ENCODE measurements around the gene NEDD8. TPM values are rescaled to one million over a fixed set of nuclear protein-coding genes. Genes with fewer than 3 reads are reported as not detected.
"Not testable (repeated sequence)": the region's sequence is repeated elsewhere in the genome, so short reads cannot be mapped to it uniquely, and the experiment has no call there.

NEDD8 gene
- total RNA-seq, 1 donor from 2014 or later = 131 TPM

- FAIRE-seq = no peak
- DNase-seq (ENCODE audit: low read depth) = no peak
- Histone ChIP-seq H3K36me3 (ENCODE audit: control insufficient read depth, insufficient read depth, low read length) (peaks cover 31% of the 10 kb centered on the region), H3K4me3 (ENCODE audit: low read depth, low read length) (no peak overlapping the region), H3K27me3 (ENCODE audit: control insufficient read depth, insufficient read depth, low read length) (no peaks in the 10 kb centered on the region)
- no peak for TF ChIP-seq CTCF (IDR thresholded peaks at IDR 0.05; ENCODE audit: insufficient read depth, low read length, severe bottlenecking)
These were observed 18.2 kb upstream of the NEDD8 start for GRCh38 chr14:24250354-24250753.

- DNase-seq (ENCODE audit: low read depth) (no peak), FAIRE-seq (no peak)
- TF ChIP-seq CTCF (IDR thresholded peaks at IDR 0.05; ENCODE audit: insufficient read depth, low read length, severe bottlenecking) = no peak
- Histone ChIP-seq H3K4me3 (ENCODE audit: low read depth, low read length) (no peak overlapping the region), H3K36me3 (ENCODE audit: control insufficient read depth, insufficient read depth, low read length) (peaks cover 23% of the 10 kb centered on the region), H3K27me3 (ENCODE audit: control insufficient read depth, insufficient read depth, low read length) (no peaks in the 10 kb centered on the region)
These were observed 17.3 kb upstream of the NEDD8 start for GRCh38 chr14:24249230-24250021.

GRCh38 chr14:24247422-24247821 lies 15.3 kb upstream of the NEDD8 start:
- no peak overlapping the region for H3K4me3 ChIP-seq (ENCODE audit: low read depth, low read length)
- FAIRE-seq = no peak
- TF ChIP-seq CTCF (IDR thresholded peaks at IDR 0.05; ENCODE audit: insufficient read depth, low read length, severe bottlenecking) = no peak
- H3K36me3 ChIP-seq (ENCODE audit: control insufficient read depth, insufficient read depth, low read length) = peaks cover 8% of the 10 kb centered on the region
- no peaks in the 10 kb centered on the region for H3K27me3 ChIP-seq (ENCODE audit: control insufficient read depth, insufficient read depth, low read length)
- DNase-seq (ENCODE audit: low read depth) = no peak

GRCh38 chr14:24246765-24247212 lies 14.6 kb upstream of the NEDD8 start:
- Histone ChIP-seq H3K27me3 (ENCODE audit: control insufficient read depth, insufficient read depth, low read length) (no peaks in the 10 kb centered on the region), H3K4me3 (ENCODE audit: low read depth, low read length) (no peak overlapping the region), H3K36me3 (ENCODE audit: control insufficient read depth, insufficient read depth, low read length) (peaks cover 5% of the 10 kb centered on the region)
- no peak for TF ChIP-seq CTCF (IDR thresholded peaks at IDR 0.05; ENCODE audit: insufficient read depth, low read length, severe bottlenecking)
- DNase-seq (ENCODE audit: low read depth) = no peak
- no peak for FAIRE-seq

GRCh38 chr14:24245350-24245749 lies 13.2 kb upstream of the NEDD8 start:
- not testable (repeated sequence) for DNase-seq (ENCODE audit: low read depth); H3K4me3 ChIP-seq (ENCODE audit: low read depth, low read length); H3K27me3 ChIP-seq (ENCODE audit: control insufficient read depth, insufficient read depth, low read length); FAIRE-seq
- peaks cover 11% of the 10 kb centered on the region for H3K36me3 ChIP-seq (ENCODE audit: control insufficient read depth, insufficient read depth, low read length)

GRCh38 chr14:24243336-24243836 lies 11.2 kb upstream of the NEDD8 start:
- FAIRE-seq (no peak), DNase-seq (ENCODE audit: low read depth) (peak; percentile 19)
- peak overlapping the region; percentile 81 for H3K4me3 ChIP-seq (ENCODE audit: low read depth, low read length)
- peaks cover 12% of the 10 kb centered on the region for H3K36me3 ChIP-seq (ENCODE audit: control insufficient read depth, insufficient read depth, low read length)
- no peak for TF ChIP-seq CTCF (IDR thresholded peaks at IDR 0.05; ENCODE audit: insufficient read depth, low read length, severe bottlenecking)
- no peaks in the 10 kb centered on the region for H3K27me3 ChIP-seq (ENCODE audit: control insufficient read depth, insufficient read depth, low read length)
